HepG2 (cell line): ENCODE data around the gene BAHD1. TPM values are rescaled to one million over a fixed set of nuclear protein-coding genes. Genes with fewer than 3 reads are reported as not detected.

Experiments used
- AHR ChIP-seq: IDR thresholded peaks from 2 replicates; pipeline ENCODE4 v1.6.1; 2018; ENCODE audit warnings: missing genetic modification reagents, missing compliant biosample characterization
- HNF4G ChIP-seq, 2 experiments: sonication (generic) in 1 of 2; formaldehyde crosslinking in 1 of 2; IDR thresholded peaks; 2 replicates each; pipeline versions ENCODE4 v1.4.0 to v1.6.1; 2011 to 2020; ENCODE audit warnings: borderline replicate concordance in 2 of 2, low read depth in 2 of 2, mild to moderate bottlenecking in 2 of 2, low read length in 1 of 2, missing genetic modification reagents in 1 of 2, moderate library complexity in 1 of 2
- LRRFIP1 ChIP-seq: sonication (generic); formaldehyde crosslinking; conservative IDR thresholded peaks from 2 replicates; pipeline ENCODE4 v1.4.0; 2020; ENCODE audit warnings: missing genetic modification reagents
- MED8 ChIP-seq: sonication (generic); formaldehyde crosslinking; IDR thresholded peaks from 2 replicates; pipeline ENCODE4 v1.8.1; 2023; ENCODE audit warnings: mild to moderate bottlenecking, missing genetic modification reagents; ENCODE audit not compliant: insufficient replicate concordance
- RAD51 ChIP-seq: fragments of 450-650 bp; IDR thresholded peaks from 2 replicates; pipeline ENCODE4 v1.6.1; 2016; ENCODE audit warnings: borderline replicate concordance
- RARA ChIP-seq: IDR thresholded peaks from 2 replicates; pipeline ENCODE4 v1.6.1; 2016; ENCODE audit warnings: missing genetic modification reagents, missing compliant biosample characterization
- ZHX2 ChIP-seq, 2 experiments: sonication (generic) in 1 of 2; formaldehyde crosslinking in 1 of 2; IDR thresholded peaks; 2 replicates each; pipeline versions ENCODE4 v1.6.1 to v1.9.0; 2014 to 2022; ENCODE audit warnings: antibody characterized with exemption in 1 of 2, borderline replicate concordance in 1 of 2, inconsistent platforms in 1 of 2, low read depth in 1 of 2, missing genetic modification reagents in 1 of 2
- ZNF235 ChIP-seq: sonication (generic); formaldehyde crosslinking; IDR thresholded peaks from 2 replicates; pipeline ENCODE4 v1.8.1; 2023; ENCODE audit warnings: mild to moderate bottlenecking, missing genetic modification reagents, borderline replicate concordance
- ZNF484 ChIP-seq: sonication (generic); formaldehyde crosslinking; IDR thresholded peaks from 2 replicates; pipeline ENCODE4 v1.5.1; 2020; ENCODE audit warnings: mild to moderate bottlenecking, low read depth, missing genetic modification reagents, borderline replicate concordance
- ZNF503 ChIP-seq: sonication (generic); formaldehyde crosslinking; IDR thresholded peaks from 2 replicates; pipeline ENCODE4 v1.4.0; 2020; ENCODE audit warnings: missing genetic modification reagents
- ZNF737 ChIP-seq: sonication (generic); formaldehyde crosslinking; IDR thresholded peaks from 2 replicates; pipeline ENCODE4 v1.5.0; 2020; ENCODE audit warnings: missing genetic modification reagents, mild to moderate bottlenecking, borderline replicate concordance
- polyA plus RNA-seq, 8 experiments: library from polyadenylated mRNA; depleted of rRNA in 3 of 8; stranded (reverse) in 7 of 8; unstranded in 1 of 8; fragments of >200 nt; fragmentation: Illumina TruSeq in 4 of 8; extraction: Trizol in 4 of 8; gene quantifications; 2 replicates each; pipeline versions ENCODE4 v1.2.1 to v1.2.3, GENCODE V29; 2011 to 2016; ENCODE audit warnings: low read depth in 4 of 8, missing spikeins in 1 of 8, mixed read lengths in 1 of 8; ENCODE audit not compliant: insufficient read depth in 1 of 8
- total RNA-seq, 5 experiments: library from RNA; depleted of rRNA; stranded (reverse); fragments of >200 nt; fragmentation: Illumina TruSeq; extraction: Trizol; gene quantifications; 2 replicates each; pipeline ENCODE4 v1.2.3, GENCODE V29; 2016; ENCODE audit warnings: low read depth in 1 of 5
- TF ChIP-seq, protein P1 (sequence below): IDR thresholded peaks from 2 replicates; pipeline ENCODE4 v1.4.0; 2020; ENCODE audit warnings: mild to moderate bottlenecking, missing genetic modification reagents

Gene BAHD1
- total and polyA plus RNA-seq, 2 of the 13 experiments (the other 11 are each of a cell fraction or from before 2014, with no cell fraction given): 3.3 to 8.7 TPM

DNA sequence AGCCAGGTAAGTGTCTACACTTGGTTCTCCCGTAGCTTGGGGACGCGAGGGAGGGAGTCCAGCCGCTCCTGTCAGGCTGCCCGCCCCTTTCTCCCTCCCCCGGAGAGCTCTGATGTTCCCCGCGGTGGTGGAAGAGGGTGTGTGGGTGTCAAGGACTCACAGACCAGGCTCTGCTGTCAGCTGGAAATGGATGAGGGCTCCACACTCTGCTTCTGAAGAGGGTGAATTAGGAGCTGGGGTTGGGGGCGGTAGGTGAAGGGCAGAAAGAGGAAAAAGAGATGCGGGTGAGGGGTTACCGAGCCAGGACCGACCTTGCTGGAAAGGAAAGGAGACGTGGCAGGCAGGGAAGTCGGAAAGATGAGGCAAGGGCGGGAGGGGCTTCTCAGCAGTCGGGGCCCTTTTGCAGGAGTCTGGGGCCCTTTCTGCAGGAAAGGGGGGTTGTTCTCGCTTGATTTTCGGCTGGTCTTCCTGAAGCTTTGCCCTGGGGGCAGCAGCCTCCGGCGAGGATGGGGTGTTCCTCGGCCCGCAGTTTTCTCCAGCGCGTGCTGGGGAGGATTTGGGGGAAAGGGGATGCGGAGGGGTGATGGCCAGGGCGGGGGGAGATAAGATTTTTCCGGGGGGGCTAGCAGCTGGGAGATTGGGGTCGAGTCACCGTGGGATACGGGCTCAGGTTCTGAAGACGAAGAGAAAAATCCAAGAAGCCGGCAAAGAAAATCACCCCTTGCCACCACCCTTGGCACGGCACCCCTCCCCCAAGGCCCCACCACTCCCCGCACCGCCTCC, 602 bp upstream of the BAHD1 start (continued):
- TF ChIP-seq AHR (CRISPR knock-in tag): 0 out of 2 replicates have a peak, but pooled peaks have one; percentile 9
- no peak for TF ChIP-seq HNF4G (IDR thresholded peaks at IDR 0.05; ENCODE audit: borderline replicate concordance, low read depth, low read length)
- no peak for TF ChIP-seq HNF4G (CRISPR knock-in tag; IDR thresholded peaks at IDR 0.05; ENCODE audit: borderline replicate concordance, low read depth)
- TF ChIP-seq ZNF484 (CRISPR knock-in tag): no peak
- no peak for TF ChIP-seq LRRFIP1 (CRISPR knock-in tag)
- TF ChIP-seq ZNF235 (CRISPR knock-in tag): no peak
- no peak for TF ChIP-seq ZNF737 (CRISPR knock-in tag)
- TF ChIP-seq, protein P1, sequence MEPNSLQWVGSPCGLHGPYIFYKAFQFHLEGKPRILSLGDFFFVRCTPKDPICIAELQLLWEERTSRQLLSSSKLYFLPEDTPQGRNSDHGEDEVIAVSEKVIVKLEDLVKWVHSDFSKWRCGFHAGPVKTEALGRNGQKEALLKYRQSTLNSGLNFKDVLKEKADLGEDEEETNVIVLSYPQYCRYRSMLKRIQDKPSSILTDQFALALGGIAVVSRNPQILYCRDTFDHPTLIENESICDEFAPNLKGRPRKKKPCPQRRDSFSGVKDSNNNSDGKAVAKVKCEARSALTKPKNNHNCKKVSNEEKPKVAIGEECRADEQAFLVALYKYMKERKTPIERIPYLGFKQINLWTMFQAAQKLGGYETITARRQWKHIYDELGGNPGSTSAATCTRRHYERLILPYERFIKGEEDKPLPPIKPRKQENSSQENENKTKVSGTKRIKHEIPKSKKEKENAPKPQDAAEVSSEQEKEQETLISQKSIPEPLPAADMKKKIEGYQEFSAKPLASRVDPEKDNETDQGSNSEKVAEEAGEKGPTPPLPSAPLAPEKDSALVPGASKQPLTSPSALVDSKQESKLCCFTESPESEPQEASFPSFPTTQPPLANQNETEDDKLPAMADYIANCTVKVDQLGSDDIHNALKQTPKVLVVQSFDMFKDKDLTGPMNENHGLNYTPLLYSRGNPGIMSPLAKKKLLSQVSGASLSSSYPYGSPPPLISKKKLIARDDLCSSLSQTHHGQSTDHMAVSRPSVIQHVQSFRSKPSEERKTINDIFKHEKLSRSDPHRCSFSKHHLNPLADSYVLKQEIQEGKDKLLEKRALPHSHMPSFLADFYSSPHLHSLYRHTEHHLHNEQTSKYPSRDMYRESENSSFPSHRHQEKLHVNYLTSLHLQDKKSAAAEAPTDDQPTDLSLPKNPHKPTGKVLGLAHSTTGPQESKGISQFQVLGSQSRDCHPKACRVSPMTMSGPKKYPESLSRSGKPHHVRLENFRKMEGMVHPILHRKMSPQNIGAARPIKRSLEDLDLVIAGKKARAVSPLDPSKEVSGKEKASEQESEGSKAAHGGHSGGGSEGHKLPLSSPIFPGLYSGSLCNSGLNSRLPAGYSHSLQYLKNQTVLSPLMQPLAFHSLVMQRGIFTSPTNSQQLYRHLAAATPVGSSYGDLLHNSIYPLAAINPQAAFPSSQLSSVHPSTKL: no peak
- TF ChIP-seq ZHX2 (IDR thresholded peaks at IDR 0.05; ENCODE audit: low read depth): no peak
- TF ChIP-seq ZHX2 (CRISPR knock-in tag; IDR thresholded peaks at IDR 0.05; ENCODE audit: borderline replicate concordance): no peak
- no peak for TF ChIP-seq MED8 (CRISPR knock-in tag)
- no peak for TF ChIP-seq RARA (CRISPR knock-in tag)
- TF ChIP-seq ZNF503 (CRISPR knock-in tag): no peak
- no peak for TF ChIP-seq RAD51
